Sciatic nerve (tissue), 2 donors: ENCODE measurements around the gene MMD. TPM values are rescaled to one million over a fixed set of nuclear protein-coding genes. Genes with fewer than 3 reads are reported as not detected.
"Not testable (repeated sequence)": the region's sequence is repeated elsewhere in the genome, so short reads cannot be mapped to it uniquely, and the experiment has no call there.

Source experiments
- ATAC-seq: fragments of 200-7000 bp; cut with Tn5 transposase; one replicate; pipeline ENCODE4 v1.9.1; 2020; ENCODE audit warnings: mild to moderate bottlenecking, moderate library complexity
- DNase-seq: peaks from one replicate; pipeline ENCODE4 v3.0.0-alpha.2; 2020; ENCODE audit warnings: low spot score
- intact Hi-C: fragments of 100-400 bp; cut with DNase I; formaldehyde crosslinking; loops from one replicate; pipeline ENCODE4 v1.14.2; 2022
- total RNA-seq: library from RNA; stranded (reverse); fragmentation: NEBNext Ultra II Directional; extraction: Animal tissue kit (Norgen Biotek cat#: 25700); gene quantifications from one replicate; pipeline ENCODE4 v1.2.1, GENCODE V29; 2021
- donor health status: DM: no; HTN: no; CAD: no.
- donor health status: DM: no; HTN: no; CAD: no.

Gene MMD
- total RNA-seq, 1 donor from 2014 or later: 13.8 TPM

DNA sequence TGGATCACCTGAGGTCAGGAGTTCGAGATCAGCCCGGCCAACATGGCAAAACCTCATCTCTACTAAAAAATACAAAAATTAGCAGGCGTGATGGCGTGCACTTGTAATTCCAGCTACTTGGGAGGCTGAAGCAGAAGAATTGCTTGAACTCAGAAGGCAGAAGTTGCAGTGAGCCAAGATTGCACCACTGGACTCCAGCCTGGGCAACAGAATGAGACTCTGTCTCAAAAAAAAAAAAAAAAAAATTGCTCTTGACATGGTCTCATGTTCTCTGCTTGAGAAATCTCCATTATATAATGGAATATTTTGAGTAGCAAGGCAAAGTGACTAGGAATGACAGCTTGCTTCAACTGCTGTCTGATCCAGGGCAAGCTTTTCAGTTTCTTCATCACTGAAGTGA, 24.4 kb upstream of the MMD start:
- DNase-seq, intact Hi-C loops: not testable (repeated sequence)
- ATAC-seq: peak; percentile 82

DNA sequence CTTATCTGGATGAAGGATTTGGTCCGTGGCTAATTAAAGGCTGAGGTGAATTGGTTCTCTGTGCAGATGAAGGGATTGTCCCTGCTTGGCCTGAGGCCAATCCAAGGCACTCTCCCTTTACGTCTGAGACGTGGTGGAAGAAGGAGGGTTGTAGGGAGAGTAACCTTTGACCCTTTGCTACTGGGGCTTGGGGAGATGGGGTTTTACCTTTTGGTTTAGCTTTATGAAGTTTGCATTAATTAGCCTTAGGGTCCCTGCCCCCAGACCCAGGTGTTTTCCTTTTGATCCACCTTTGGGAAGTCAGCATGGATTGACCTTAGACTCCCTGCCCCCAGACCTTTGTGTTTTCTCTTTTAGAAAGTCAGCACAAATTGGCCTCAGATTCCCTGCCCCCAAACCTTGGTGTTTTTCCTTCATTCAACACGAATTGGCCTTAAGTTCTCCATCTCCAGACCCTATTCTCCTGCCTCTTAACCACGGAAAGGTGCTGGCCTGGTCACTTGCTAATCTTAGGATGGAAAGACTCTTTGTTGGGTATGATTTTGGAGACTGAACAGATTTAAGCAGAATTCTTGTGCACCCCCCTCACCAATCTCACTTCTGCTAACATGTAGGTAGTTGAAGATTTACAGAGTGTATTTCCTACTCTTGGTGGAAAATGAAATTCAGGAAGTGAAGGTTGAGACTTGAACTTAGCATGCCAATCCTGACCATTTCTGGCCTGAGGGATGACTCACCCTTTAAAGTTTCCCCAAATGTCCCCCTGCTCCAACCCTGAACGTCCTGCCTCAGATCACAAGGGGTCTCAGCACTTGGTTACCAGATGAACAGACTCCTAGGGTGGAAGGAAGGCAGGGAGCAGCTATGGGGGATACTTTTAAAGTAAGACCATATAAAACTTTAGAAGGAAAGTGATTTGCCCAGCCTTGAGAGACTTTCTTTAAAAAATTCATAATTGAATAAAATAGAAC, 23.1 kb upstream of the MMD start:
- peak; percentile 37 for ATAC-seq
- intact Hi-C loops: no loop called here

DNA sequence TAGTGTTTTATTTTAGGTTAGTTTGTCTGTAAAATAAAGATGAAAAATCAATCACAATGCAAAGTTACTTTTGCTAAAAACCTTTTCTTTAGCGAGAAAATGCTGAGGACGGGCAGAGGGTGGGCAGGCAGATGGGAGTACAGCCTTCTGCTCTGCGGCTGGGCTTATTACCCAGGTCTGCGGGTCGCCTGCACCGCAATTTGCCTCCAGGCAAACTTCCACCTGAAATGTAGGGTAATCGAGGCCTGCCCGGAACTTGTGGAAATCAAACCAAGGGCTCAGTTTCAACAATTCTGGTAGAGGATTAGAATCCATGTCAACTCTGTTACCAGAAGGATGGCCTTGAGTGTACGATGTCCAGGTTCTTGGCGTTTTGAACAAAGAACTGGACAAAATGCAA, 22.3 kb upstream of the MMD start:
- DNase-seq: no peak
- intact Hi-C loops: no loop called here
- no peak for ATAC-seq

More for the DNA sequence above, 23.1 kb upstream of the MMD start:
- no peak for DNase-seq

DNA sequence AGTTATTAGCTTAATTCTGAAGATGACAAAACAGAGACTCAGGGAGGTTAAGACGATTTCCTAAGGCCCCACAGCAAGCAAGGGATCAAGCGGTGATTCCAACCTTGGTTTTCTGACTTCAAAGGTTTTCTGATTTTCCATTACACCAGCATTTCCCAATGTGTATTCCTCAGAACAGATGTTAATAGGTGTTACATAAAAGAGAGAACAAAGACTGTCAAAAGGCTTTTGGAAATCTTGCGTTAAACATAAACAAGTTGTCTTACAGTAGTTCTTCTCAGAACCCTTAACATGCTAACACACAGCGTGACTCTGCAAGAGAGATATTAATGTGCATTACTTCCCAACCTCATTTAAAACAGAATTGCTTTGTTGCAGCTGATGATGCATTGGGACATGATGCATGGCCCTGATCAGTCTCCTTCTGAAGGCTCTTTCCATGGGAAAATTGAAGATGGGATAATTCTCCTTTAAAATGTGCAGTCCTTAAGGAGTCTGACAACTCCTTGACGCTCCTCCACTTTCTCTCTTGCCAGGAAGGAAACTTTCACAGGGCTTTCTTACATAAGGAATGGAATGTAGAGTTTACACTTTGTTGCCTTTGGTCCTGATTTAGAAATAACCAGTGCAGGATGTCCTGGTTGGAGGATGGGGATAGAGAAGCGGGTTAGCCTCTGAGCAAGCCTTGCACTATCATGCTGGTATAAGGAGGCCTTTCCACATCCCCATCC, 21.5 kb upstream of the MMD start:
- intact Hi-C loops: no loop called here
- ATAC-seq (no peak), DNase-seq (no peak)

DNA sequence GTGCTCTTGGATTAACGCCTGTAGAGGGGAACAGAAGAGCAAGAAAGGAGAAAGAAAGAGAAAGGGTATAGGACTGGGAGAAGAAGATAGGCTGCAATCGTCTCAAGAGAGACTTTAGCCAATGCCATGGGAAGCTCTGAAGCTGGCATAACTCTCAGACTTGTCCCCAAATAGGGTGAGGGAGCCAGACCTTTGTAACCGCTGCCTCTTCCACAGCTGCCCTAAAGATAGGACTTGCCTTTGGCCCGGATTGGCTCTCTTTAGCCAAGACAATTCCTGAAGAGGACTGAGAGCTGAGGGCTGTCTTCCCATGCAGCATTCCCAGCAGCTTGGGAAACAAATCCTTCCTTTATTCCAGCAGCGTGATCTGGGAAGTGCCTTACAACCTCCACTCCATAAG, 20.8 kb upstream of the MMD start:
- DNase-seq: no peak
- ATAC-seq: no peak
- intact Hi-C loops: no loop called here

DNA sequence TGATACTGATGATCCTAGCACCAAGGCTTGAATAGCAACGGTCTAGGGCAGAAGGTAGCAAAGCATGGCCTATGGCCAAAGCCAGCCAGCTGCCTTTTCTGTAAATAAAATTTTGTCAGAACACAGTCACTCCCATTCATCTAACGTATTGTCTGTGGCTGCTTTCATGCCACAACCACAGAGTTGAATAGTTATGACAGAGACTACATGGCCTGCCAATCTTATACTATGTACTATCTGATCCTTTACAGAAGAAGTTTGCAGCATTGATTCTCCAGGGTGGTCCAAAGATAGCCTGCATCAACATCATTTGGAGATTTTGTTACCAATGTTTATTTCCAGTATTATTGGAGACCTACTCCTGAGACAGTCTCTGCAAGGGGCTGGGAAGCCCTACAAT, 19.9 kb upstream of the MMD start:
- ATAC-seq (no peak), DNase-seq (no peak)
- intact Hi-C loops: no loop called here

DNA sequence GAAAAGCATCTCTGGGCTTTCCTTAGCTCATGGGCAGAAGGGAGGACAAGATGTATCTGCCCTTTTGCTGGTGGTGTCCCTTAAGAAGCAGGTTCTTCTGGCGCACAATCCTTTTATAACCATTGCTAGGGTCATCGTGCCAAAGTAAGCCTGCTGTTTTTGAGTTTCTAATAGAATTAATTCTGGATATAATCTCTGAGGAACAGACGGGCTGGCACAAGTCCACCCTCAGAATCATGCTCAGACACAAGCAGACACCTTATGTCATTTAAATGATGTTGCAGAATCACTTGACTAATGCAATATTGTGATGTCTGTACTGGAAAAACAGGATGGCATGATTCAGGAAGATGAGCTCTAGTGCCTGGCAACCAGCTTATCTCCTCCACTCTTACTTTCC, 18.8 kb upstream of the MMD start:
- DNase-seq (no peak), ATAC-seq (no peak)
- intact Hi-C loops: no loop called here

DNA sequence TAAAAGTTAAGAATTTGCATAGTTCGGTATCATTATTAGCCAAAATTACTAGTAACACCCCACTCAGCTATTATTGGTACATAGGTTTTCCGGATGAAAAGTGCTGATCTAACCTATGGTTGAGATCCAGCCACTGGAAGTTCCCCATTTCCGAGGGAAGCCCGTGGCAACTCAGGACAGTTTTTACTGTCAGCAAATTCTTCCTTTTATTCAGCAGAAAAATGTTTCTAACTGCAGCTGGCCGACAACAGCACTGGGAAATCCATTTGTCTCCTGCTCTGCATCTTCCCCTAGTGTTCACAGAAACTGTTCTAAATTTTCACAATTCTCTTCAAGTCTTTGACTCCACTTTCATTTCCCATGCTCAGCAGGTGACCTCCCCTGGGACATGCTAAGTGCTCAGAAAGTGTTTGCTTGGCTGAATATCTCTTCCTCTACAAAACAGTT, 15.5 kb upstream of the MMD start:
- intact Hi-C loops: no loop called here
- peak; percentile 33 for ATAC-seq
- DNase-seq: no peak

DNA sequence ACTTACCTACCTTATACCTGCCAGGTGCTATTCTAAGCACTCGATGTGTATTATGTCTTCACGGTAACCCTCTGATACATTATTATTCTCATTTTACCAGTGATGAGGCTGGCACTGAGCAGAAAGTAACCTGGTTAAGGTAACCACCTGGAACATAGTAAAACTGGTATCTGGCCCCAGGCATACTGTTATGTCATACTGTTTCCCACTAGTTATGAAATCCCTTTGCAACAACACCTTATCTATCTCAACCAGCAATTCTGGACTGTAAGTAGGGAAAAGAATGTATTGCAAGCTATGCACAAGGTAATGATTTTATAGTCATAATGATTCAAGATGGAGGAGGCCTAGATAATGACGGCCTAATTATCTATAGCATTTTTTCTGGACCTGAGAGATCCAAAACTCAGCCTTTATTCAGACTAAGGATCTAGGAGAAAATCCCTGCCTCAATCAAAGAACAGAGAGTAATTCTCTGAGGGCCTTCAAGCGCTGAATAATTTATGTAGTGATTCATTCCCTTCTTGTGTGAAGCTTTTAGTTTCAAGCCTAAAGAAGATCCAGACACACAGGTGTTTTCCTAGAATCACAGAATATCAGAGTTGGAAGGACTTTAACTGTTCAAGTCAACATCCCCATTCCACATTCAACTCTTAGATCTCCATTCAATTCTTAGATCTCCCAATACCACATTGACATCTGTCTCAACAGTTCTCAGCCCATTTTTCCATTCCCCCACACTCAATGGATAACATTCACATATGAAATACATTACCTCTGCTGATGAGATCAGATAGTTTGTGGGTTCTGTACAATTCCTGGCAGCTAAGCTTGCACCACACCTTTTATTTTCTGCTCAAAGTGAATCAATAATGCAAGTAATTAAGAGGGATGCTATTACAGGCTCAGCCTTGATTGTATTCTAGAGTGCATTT, 14.9 kb upstream of the MMD start:
- no peak for DNase-seq
- no peak for ATAC-seq
- intact Hi-C loops: no loop called here

DNA sequence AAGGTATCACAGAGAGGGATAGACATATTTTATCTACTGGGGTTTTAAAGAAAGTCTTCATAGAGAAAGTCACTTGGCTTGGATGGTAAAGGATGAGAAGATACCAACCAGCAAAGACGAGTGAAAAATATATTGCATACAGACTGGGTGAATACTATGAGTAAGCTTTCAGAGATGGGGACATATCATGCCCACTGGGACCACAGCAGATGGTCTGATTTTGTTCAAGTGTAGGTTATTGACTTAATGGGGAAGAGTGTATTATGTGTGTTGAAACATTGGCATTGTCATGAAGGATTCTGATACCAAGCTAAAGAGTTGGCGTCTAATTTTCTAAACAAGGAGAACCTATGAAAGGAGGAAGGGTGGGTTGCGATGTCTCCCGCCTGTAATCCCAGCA, 13.8 kb upstream of the MMD start:
- no peak for ATAC-seq
- intact Hi-C loops: no loop called here
- DNase-seq: no peak

DNA sequence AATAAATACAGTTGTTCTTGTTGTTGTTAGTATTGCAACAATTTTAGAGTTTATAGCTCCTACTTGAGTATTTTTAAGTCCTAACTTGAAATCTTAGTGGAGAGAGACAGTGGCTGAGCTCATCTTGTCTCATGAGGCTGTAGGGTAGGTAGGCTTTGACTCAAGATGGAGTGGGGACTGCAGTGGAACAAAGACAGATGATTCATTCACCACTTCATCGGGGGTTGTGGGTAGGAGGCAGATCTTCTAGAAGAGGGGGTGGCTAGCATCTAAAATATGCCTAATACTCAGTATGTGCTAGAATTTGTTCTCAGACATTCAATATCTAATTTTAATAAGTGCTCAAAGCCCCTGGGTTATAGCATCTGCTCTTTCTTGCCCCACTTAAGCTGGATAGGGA, 13.1 kb upstream of the MMD start:
- intact Hi-C loops: no loop called here
- DNase-seq (no peak), ATAC-seq (no peak)

DNA sequence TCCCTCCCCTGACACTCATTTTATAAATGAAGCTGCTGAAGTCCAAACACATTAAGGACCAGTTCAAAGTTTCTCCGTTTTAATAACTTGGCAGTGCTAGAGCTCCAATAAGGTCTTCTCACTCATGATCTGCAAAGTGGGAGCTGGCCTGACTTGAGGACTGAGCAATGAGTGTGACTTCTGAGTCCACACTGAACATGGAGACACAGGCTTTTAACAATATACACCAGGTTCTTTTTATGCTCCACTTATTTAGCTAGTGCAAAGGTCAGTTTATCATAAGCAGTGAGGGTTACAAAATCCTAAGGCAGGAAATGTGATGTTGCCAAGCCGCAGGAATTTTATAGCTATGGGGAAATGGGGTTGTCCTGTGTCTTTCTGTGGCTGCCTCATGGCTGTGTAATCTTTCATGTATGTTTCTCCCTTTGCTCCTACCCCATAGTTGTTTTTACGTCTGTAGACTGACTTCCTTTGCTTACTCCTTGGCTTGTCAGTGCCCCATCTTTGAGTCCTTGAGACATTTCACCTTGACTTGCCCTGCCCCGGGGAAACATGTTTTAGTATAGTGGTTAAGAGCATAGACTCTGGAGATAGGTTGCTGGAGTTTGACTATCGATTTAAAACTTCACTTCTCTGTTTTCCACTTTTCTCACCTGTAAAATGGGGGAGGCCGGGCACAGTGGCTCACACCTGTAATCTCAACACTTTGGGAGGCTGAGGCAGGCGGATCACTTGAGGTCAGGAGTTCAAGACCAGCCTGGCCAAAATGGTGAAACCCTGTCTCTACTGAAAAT, 12.2 kb upstream of the MMD start:
- no peak for DNase-seq

DNA sequence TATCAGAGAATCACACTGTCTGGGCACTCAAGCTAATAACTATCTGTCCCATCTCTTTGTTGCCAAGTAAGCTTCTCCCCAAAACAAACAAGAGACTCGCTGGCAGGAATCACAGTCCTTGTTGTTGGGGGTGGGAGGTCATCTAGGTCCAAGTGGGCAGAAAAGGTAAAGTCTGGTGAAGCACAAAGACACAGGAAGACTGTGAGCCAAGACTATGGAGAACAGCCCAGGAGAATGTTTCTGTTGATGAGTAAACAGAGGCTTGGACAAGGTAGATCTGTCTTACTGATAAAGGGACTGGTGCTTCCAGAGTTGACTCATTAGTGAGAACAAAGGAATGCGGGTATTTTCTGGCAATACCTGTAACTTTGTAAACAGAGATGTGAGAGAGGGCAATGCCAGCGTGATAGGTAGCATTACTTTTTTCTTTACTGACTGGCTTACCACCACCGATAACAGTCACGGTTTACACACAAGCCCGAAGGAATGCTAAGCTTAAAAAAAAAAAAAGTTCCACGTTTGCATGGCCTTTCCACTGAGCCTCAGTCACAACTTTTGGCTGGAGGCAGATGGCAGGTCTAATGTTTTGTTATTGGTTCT, 11.5 kb upstream of the MMD start:
- ATAC-seq: peak; percentile 74
- intact Hi-C loops: no loop called here
- no peak for DNase-seq

More for the DNA sequence above, 12.2 kb upstream of the MMD start:
- intact Hi-C loops: no loop called here
- peak; percentile 86 for ATAC-seq

DNA sequence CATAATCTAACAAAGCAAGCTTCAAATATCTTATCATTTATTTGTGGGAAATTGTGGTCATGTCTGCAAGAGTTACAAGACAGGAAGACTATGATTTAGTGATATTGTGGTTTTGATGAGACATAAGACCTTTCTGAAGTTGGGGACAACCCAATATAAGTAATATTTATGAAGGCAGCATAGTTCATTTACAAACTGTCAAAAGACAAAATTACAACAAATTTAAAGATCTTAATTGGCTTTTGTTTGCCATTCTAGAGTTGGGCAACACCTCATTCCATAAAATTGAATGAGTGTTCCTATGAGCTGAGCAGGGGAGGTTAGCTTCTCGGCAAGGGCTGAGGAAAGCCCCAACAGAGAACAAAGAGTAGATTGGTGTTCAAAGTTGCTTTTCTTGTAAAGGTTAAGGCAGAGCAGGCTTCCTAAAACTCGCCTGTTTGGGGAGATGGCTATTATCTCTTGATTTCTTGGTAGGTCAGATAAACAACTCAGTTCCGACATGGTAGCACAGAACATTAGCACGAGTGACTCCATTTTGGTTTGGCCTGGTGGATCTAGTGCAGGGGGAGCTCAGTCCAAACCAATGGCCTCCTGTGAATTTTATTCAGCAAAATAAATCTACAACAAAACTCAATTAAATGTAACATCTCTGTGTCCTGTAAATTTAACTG, 10.9 kb upstream of the MMD start:
- no peak for ATAC-seq
- DNase-seq: no peak
- intact Hi-C loops: no loop called here

DNA sequence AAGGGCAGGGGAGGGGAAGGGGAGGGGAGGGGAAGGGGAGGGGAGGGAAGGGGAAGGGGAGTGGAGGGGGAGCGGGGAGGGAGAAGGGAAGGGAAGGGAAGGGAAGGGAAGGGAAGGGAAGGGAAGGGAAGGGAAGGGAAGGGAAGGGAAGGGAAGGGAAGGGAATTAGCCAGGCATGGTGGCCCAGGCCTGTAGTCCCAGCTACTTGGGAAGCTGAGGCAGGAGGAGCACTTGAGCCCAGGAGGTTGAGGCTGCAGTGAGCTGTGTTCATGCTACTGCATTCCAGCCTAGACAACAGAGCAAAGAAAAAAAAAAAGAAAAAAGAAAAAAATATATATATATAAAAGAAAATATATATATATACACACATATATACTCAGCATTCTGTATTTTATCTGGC, 10.3 kb upstream of the MMD start:
- intact Hi-C loops, ATAC-seq, DNase-seq: not testable (repeated sequence)

DNA sequence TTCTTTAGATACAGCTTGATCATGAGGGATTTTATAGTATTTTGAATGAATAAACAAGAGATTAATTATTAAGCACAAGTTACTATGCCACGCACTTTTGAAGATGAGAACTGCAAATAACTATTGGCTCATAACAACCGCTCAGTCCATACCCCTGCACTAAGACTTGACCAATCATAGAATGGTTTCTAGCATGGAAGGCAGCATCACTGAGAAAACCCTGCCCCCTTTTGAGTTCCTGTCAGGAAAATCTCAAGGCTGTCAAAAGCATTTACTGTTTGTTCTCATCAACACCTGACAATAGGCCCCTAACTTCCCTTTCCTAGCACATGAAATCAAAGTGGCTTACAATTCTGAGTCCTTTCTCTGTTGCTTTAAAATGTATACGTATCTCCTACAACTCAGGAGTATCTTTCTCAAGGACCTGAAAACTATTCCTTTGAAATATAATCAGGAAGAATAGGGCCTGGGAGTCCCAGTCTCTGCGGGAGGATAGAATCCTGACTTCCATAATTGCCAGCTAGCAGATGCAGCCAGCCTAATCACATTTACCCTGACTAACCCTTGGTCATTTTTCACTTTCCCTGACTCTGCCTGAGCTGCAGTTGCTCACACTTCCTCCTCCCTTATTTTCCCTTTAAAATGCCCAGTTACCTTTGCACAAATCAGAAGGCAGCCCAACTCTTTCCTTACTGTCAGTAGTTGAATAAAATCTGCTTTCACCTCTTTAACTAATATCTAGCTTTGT, 9.1 kb upstream of the MMD start:
- intact Hi-C loops: no loop called here
- ATAC-seq (no peak), DNase-seq (no peak)

DNA sequence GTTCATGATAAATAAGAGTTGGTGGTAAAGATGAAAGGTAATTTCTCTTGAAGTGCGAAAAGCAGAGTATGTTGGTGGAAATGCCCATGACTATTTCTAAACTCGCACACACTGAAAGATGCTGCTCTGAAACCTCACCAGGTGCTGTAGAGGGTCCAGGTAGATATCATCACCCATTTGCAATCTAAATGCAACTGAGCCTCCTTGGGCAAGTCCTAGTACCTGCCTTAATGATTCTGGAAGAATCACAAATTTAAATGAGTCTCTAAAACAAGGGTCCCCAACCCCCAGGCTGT, 5.9 kb upstream of the MMD start:
- intact Hi-C loops: no loop called here
- no peak for ATAC-seq

More for the DNA sequence above, 5.9 kb upstream of the MMD start:
- no peak for DNase-seq
